HG03045 (cell line): Measurements from ENCODE around the gene ASB2.

Experiments used
- ATAC-seq: cut with Tn5 transposase; IDR thresholded peaks from one replicate; pipeline ENCODE4 v1.9.1; 2021; ENCODE audit warnings: mild to moderate bottlenecking, moderate library complexity; ENCODE audit not compliant: unreplicated experiment

ASB2 gene

DNA sequence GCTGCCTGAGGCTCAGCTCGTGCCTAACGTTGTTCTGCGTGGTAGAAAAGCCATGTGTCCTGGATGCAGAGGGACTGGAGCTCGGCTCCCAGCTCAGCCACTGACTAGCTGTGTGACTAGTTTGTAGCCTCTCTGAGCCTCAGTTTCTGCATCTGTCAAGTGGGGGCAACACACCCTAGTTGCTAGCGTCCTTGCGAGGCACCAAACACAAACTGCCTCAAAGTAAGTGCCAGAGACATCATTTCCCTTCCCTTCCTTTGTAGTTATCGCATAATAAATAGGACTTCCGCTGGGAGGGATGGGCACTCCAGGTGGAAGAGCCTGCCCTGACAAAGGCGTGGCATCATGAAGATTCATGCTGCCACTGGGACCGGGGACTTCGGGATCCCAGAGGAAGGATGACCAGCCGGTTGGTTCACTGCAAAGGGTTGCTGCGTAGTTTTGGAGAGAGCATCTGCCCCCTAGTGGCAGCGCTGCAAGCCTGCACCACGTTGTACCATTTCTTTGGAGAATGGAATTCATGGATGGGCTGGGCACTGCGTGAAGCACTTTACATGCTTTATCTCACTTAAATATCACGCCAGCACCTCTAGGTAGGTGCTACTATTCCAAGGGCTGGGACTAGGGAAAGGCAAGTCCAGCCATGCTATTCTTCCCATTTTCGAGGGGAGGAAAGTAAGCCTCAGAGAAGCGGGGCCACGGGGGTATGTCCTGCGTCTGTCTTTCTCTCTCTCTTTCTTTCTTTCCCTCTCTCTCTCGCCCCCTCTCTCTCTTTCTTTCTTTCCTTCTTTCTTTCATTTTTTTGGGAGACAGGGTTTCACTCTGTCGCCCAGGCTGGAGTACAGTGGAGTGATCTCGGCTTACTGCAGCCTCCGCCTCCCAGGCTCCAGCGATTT is 25.4 kb upstream of the ASB2 start:
- peak; percentile 56 for ATAC-seq

- ATAC-seq: no peak
These were observed 24.6 kb upstream of the ASB2 start for GRCh38 chr14:94001016-94001415.

DNA sequence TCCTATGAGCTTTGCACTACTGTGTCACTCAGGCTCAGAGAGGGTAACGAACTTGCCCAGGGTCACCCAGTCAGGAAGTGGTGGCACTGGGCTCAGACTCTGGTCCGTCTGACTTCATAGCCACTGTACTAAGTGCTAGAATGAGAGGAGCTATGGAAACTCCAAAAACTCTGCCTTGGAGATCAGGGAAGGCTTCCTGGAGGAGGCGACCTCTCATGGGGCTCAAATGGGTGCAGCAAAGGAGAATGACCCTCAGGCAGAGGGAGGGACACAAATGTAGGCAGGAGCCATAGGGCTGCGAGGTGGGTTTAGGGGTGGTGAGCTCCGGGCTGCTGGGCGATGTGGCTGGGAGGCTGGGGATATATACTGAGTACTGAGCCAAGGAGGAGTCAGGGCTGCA is 23.9 kb upstream of the ASB2 start:
- no peak for ATAC-seq

DNA sequence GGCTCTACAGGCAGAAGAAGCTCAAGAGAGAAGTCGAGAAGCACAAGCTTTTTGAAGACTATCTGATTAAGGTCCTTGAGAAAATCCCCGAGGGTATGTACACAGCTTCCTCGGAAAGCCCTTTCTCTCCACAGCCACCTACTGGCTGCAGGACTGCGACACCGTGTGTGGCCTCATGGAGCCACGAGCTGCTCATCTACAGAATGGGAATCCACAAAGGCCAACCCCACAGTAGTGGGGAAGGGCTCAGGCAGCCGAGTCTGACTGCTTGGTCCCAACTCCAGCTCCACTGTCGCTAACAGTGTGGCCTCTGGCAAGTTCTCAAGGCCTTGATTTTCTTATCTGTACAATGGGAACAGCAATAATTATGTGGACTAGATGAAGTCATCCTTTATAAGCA is 23.2 kb upstream of the ASB2 start:
- no peak for ATAC-seq

DNA sequence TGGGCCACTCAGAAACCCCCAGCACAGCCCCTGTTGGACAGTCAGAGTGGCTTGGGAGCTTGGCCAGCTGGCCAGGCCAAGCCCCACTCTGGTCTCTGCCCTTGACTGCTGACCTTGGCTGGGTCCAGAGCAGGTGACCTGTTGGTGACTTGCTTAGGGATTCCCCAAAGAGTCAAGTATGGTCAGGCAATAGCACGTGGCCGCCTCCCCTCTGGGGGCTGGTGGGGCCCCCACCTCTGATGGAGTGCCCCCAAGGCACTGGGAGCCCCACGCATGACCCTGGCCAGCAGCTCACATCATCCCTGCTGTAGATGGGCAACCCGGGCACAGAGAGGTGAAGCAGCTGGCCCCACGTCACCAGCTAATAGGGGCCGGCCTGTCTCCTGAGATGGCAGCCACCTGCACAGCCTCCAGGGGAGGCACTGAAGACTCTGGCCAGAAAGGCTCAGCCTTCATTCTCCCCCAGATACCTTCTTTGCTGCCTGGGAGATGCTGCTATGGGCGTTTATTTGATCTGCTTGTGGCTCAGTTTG is 22.6 kb upstream of the ASB2 start:
- ATAC-seq: no peak

DNA sequence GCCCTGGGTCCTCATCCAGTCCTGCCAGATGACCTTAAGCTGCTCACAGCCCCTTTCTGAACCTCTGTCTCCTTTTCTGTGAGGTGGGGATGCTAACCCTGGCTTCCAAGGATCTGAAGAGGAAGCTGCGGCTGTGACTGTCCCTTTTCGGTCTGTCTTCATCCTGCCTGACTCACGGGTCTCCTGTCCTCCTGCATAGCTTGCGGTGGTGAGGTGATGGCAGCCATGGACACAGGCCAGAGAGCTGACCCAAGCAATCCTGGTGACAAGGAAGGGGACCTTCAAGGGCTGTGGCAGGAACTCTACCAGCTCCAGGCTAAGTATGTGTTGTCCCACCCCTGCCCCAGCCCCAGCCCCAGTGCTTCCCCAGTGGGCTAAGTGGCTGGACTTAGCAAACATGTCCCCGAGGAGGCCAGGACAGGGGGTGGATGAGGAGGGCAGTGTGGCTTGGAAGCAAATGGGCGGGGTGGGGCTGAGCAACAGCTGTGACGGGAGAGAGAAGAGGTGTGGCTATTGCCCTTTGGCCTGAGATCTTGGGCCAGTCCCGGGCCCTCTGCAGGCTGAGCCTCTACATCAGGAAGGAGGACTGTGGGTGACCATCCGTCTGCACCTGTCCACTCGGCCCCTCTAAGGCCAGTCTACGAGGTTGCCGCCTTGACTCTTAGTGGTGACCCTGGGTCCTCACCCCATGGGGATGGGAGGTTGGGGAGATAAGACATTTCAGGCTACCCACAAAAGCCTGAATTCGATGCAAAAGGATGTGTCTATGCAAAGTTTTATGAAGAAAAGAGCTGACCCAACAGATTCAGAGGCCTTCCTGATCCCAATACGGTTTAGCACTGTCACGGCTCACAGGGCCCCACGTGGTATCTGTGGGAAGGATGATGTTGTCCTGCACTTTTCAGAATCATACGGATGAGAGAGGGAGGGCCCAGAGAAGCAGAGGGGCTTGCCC is 21.8 kb upstream of the ASB2 start:
- no peak for ATAC-seq

DNA sequence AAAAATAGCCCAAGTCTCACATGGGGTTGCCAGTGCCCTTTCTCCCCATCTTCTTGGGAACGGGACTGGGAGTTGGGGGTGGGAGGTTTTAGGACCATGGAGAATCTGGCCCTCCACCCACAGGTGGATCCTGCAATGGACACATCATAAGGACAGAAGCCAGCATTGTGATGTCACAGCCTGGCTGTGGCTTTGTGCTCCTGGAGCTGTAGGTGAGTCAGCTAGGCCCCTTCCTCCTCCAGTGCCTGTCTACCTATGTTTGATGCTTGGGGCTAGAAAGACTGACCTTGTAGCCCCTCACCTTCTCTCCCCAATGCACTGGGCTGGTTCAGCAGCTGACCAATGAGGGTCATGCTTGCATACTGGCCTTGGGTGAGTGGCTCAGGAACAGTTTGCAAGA is 20.7 kb upstream of the ASB2 start, which contains the start of gene CCDC197:
Gene CCDC197 (plus strand): TSS at position 220 of the 400 bp plus-strand sequence. CDS start 831 bp downstream, outside the sequence.
- no peak for ATAC-seq

- ATAC-seq: no peak
These were observed 19.8 kb upstream of the ASB2 start for GRCh38 chr14:93996130-93996695.

DNA sequence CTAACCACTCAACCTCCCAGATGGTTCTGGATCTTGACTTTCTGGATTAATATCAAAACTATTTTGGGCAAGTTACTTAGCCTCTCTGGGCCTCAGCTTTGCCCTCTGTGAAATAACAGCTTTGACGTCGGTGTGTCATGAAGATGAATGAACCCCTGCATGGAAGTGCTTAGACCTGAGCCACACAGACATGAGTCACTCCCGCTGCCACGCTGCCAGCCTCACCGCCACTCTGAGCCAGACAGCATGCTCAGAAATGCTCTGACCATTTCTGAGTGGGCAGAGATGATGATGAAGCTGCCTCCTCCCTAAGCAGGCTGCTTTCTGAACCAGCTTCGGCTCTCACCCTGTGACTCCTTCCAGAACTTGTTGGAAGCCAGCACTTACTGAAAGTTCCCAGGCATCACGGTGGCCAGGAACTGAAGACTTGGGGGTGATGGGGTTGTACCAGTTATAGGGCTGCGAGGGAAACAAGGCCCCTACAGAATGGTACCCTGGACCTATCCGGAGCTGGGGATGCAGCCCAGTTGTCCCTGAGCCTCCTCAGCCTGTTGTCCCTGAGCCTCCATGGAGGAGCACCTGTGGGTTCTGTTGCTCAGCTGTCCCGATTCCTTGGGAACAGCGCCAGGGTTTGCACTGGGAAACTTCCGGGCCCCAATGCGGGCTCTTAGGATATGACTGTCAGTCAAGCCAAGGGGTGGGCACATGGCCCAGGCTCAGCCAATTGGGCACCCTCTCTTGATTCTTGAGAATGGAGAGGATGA is 18.7 kb upstream of the ASB2 start:
- ATAC-seq: no peak

DNA sequence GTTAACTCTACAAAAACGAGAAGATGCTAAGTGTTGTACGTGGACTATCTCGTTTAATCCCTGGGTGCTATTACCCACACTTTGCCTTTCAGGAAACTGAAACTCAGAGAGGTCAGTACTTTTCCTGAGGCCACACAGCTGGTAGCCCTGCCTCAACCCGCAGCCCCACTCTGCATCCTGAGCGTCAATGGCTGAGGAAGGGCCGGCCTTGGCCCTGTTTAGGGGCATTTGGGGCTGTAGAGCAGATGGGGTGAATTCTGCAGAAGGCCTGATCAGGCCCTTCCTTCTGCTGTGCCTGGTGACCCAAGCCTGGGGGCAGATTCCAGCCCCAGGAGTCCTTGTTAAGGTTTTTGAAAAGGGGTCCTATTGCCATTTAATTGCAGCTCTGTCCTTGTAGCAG is 17.0 kb upstream of the ASB2 start:
- ATAC-seq: no peak

DNA sequence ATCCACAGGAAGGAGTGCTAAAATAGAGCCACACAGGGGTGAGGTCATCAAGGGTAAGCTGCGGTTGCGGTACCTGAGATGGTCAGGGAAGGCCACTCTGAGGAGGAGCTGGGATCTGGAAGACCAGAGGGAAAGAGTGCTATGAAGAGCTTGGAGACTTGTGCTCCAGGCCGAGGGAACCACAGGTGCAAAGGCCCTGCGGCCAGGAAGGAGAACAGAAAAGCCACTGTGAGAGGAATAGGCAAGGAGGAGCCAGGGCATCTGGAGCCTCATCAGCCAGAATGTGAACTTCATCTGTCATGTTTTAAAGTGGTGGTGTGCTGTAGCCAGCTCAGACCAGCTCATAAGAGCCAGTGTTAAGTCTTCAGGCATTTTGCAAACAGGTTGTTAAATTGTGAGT is 15.3 kb upstream of the ASB2 start:
- no peak for ATAC-seq

DNA sequence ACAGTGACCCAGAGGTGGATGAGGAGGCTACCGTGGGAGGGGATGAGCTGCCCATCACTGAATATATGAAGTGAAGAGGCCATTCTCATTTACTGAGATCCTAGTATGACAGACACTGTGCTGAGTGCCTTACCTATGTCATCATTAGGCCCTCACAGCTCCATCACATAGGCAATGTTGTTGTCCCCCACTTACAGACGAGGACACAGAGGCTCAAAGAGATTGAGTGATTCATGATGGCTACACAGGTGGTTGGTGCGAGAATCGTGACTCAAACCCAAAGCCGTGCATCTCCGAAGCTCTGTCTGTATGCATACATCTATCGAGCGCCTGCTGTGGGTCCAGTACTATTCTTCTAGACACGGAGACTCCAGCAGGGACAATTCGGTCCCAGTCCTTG is 14.8 kb upstream of the ASB2 start:
- no peak for ATAC-seq

DNA sequence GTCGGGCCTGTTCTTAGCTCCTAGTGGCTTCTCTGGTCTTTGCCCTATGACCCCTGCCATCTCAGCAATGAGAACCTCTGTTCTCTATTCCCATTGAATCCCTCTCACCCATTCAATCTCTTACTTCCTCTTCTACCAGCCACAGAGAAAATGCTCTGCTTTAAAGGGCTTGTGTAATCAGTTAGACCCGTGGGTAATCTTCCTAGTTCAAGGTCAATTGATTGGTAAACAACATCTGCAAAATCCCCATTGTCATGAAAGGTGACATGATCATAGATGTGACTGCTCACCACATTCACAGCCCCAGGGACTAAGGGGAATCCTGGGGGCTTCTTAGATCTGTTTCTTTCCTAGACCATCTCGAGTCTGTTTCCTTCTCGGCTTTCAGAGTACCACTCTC is 13.6 kb upstream of the ASB2 start:
- peak; percentile 50 for ATAC-seq

DNA sequence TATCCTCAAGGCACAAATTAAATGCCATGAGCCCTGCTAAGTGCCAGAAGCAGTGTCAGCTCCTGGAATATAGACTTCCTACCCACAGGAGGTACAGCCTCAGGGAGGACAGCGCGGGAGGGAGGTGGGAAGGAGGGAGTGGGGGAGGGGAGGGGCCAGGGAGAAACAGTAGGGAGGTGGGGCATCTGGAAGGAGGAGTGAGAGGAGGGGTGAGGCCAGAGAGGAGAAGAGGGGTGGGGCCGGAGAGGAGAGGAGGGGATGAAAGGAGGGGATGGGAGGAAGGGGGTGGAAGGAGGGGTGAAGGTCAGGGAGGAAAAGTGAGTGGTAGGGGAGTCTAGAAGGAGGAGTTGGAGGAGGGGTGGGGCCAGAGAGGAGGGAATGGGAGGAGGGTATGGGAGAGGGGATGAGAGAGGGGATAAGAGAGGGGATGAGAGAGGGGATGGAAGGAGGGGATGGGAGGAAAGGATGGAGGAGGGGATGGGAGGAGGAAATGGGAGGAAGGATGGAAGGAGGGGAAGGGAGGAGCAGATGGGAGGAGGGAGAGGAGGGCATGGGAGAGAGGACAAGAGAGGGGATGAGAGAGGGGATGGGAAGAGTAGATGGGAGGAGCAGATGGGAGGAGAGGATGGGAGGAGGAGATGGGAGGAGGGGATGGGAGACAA is 11.6 kb upstream of the ASB2 start:
- no peak for ATAC-seq

GRCh38 chr14:93987376-93987775 is 11.0 kb upstream of the ASB2 start:
- no peak for ATAC-seq

GRCh38 chr14:93986955-93987354 is 10.6 kb upstream of the ASB2 start:
- ATAC-seq: no peak

DNA sequence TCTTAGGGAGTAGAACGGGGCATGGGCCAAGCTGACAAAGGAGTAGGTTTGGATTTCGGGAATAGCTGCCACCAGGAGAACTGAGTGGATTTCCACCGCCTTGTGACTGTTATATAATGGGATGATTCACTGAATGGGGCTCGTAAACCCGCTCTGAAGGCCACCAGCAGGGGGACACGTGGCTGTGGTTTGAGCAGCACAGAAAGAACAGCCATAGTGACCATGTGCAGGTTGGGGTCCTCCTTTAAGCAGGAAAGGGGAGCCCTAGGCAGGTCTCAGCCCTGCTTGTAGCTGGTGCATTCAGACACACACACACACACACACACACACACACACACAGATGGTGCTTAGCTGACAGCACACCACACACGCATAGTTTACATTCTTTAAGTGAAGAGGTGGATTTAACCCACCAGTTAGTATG is 8.6 kb upstream of the ASB2 start:
- ATAC-seq: no peak

DNA sequence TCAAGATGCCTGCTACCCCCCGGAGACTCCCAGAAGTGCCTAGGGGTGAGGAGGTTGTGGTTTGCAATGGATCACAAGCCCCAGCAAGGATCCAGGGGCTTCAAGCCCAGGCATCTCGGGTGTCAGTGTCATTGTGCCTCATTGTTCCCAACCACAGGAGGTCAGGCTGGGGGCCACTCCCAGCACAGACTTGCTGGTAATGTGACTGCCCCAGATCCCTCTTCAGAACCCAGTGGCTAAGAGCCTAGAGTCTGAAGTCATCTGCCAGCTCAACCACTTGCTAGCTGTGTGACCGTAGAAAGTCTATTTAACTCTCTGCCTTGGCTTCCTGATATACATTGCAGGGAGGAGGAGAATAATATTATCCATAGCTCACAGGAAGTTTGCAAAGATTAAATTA is 7.7 kb upstream of the ASB2 start:
- ATAC-seq: no peak

DNA sequence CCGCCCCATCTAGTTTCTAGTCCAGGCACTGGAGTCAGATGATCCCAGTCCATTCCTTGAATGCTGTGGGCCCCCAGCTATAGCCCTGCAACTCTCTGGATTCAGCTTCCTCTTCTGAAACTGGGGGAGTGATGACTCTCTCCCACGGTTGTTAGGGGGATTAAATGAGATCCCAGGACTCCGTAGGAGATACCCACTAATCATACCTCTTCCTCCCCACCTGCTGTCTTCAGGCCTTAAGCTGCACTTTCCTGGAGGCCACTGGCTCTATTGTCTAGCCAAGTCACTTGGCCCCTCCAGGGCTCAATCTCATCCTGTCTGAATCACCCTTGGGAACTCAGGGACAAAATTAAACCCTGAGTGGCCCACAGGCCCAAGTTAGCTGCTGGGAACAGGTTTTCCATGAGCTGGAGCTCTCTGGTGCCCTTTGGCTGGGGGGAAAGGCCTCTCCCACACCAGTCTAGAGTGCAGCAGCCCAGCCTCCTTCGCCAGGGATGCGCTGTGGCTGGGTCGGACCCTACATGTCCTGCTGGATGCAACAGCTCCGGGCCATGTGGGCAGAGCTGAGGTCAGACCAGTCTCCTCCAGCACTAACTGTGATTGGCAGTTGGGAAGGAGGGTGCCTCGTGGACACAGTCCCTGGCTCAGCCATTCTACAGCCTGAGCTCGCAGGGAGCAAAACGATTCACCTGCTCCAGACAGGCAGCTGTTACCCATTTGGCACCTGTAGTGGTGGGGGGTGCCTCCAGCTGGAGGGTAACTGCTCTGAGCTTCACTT is 6.0 kb upstream of the ASB2 start:
- no peak for ATAC-seq
